GDM1 (cell line): Measurements from ENCODE around the gene BCL3.
"Not testable (repeated sequence)": the region's sequence is repeated elsewhere in the genome, so short reads cannot be mapped to it uniquely, and the experiment has no call there.

Source experiments
- DNase-seq: peaks from one replicate; lab custom pipeline; 2025; lab: John Stamatoyannopoulos, UW

The BCL3 gene

DNA sequence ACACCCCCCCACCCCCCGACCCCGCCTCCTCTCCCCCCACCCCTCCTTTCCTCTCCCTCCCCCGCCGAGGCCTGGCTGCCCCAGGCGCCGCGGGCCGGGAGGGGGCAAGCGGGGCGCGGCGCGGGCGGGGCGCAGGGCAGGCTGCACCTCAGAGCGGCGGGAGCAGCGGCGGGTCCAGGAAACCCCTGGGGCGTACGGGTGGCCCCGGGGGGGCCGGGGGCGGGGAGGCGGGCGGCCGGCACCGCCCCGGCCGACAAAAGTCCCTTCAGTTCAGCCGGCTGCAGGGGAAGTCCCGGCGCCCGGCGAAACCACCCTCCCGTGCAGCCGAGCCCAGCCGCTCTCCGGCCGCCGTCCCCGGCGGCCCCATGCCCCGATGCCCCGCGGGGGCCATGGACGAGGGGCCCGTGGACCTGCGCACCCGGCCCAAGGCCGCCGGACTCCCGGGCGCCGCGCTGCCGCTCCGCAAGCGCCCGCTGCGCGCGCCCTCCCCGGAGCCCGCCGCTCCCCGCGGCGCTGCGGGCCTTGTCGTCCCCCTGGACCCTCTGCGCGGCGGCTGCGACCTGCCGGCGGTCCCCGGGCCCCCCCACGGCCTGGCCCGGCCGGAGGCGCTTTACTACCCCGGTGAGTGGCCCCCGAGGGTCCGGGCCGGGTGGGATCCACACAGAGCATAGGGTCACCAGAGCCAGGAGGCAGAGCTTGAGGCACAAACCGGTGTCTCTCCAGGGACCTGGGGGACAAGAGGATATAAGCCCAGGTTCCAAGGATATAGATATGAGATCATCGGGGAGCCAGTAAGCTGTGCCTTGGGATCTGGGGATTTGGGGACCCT lies at the start of gene BCL3:
Gene BCL3, plus strand, starts transcription at position 283 of the 829 bp plus-strand sequence. Its CDS starts 83 bp downstream, at position 366.
- peak; percentile 82 for DNase-seq

DNA sequence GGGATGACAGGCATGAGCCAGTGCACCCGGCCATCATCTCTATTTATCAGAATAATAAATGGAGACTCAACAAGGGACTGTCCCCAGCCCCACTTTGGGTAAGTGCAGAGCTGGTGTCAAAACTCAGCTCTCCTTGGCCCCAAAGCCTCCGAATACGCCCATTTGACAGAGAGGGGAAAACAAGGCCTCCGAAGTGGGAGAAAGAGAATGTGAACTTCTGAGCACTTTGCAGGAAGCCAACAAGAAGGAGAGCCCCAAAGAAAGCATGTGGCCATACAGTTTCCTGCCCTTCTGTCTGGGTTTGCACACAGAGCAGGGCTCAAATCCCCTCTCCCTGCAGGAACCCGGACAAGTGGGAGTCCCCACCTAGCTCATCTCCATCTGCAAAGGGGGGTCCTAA lies 48.0 kb upstream of the BCL3 start:
- no peak for DNase-seq

DNA sequence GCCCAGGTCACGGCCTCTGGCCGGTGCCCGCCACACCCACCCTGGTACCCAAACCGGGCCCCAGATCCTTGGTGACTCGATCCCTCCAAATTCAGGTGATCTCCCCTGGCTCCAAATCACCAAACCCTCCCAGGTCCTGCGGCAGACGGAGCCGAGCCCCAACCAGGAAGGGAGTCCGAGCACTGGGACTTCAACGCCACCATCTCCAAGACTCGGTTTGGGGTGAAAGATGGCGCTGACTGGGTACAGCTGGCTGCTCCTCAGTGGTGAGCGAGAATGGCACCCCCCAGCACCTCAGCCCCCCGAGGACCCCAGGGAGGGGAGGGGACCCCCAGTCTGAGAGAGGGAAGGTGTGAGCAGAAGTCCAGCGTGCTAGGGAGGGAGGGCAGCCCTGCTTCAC lies 47.3 kb upstream of the BCL3 start:
- DNase-seq: no peak

- no peak for DNase-seq
Observed at GRCh38 chr19:44702551-44703176, 45.8 kb upstream of the BCL3 start.

DNA sequence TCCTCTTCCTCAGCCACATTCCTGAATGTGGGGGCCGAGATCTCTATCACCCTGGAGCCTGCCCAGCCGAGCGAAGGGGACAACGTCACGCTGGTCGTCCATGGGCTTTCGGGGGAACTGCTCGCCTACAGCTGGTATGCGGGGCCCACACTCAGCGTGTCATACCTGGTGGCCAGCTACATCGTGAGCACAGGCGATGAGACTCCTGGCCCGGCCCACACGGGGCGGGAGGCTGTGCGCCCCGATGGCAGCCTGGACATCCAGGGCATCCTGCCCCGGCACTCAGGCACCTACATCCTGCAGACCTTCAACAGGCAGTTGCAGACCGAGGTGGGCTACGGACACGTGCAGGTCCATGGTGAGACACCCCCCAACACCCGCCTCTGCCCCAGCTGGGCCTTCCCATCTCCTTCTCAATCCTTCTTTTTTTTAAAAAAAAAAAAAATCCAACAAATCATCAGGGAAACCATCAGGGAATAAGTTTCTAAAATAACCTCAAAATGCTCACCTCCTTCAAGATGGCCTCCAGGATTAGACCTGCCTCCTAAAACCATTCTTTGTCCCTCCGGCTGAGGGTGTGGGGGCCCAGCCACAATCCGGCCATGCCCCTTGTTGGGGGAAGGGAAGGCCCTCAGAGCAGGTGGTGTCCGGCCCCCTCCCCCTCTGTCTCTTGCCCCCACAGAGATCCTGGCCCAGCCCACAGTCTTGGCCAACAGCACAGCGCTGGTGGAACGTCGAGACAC lies 45.0 kb upstream of the BCL3 start:
- no peak for DNase-seq

GRCh38 chr19:44704982-44705381 lies 43.5 kb upstream of the BCL3 start:
- DNase-seq: no peak

DNA sequence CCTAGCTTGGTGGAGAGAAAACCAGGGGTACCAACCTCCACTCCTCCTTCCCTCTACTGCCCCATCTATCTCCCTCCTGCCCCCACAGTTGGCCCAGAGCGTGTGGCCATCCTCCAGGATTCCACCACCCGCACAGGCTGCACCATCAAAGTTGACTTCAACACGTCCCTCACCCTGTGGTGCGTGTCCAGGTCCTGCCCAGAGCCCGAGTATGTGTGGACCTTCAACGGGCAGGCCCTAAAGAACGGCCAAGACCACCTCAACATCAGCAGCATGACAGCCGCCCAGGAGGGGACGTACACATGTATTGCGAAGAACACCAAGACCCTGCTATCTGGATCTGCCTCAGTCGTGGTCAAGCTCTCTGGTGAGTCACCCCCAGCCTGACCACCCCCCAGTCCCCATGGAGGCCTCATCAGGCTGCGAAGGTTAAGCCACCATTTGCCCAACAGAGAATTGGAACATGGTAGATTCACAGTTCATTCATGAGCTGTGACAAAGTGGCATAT lies 43.0 kb upstream of the BCL3 start:
- no peak for DNase-seq

DNA sequence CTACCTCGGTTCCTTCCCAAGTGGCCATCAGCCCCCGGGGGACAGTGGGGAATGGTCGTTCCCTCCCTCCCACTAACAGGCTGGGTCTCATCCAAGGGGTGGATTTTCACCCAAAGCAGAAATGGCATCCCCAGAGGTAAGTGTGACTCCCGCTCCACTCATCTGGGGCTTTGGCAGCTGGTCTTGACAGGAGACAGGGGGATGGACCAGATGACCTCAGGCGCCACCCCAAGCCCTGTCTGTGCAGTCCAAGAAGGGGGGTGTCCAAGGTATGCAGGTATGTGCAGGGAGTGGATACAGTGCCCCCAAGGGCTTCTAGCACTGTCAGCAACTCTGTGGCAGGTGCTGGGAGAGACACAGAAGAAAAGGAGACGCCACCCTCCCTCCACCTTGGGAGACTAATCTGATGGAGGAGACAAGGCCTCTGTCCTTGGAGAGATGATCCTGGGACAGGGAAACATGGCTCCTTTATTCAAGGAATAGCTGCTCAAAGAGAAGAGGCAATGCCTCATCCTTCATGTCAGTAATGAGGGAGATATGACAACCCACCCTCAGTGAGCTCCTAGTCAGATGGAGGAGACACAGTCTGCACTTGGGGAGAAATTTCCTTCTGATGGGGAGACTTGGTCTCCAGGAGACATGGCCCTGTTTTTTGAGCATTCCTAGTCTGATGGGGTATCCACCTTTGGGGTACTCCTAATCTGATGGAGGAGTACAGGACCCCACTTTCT lies 41.8 kb upstream of the BCL3 start:
- DNase-seq: no peak

- no peak for DNase-seq
Observed at GRCh38 chr19:44707794-44708193, 40.7 kb upstream of the BCL3 start.

GRCh38 chr19:44708940-44709339 lies 39.6 kb upstream of the BCL3 start:
- DNase-seq: no peak

GRCh38 chr19:44709434-44710266 lies 38.9 kb upstream of the BCL3 start:
- DNase-seq: not testable (repeated sequence)

- DNase-seq: no peak
Observed at GRCh38 chr19:44710483-44710882, 38.0 kb upstream of the BCL3 start.

DNA sequence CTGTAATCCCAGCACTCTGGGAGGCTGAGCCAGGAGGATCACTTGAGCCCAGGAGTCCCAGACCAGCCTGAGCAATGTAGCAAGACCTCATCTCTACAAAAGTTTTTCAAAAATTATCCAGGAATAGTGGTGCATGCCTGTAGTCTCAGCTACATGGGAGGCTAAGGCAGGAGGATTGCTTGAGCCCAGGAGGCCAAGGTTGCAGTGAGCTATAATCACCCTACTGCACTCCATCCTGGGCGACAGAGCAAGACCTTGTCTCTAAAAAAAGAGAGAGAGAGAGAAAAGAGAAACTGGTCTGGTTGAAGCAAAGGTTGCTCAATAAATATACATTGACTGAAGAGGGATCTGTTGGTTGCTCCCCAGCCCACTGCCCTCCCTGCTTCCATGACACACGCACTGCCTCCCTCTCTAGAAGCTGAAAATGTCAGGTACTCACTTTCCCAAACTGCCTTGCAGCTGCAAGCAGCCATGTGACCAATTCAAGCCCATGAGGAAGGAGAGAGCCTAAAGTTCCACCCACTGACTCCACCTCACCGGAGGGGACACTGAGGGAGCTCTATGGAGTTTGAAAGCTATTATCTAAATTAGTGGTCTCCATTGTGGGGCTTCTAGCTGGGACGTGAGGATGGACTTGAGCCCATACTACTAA lies 35.5 kb upstream of the BCL3 start:
- no peak for DNase-seq

- no peak for DNase-seq
Observed at GRCh38 chr19:44714597-44715169, 33.8 kb upstream of the BCL3 start.

DNA sequence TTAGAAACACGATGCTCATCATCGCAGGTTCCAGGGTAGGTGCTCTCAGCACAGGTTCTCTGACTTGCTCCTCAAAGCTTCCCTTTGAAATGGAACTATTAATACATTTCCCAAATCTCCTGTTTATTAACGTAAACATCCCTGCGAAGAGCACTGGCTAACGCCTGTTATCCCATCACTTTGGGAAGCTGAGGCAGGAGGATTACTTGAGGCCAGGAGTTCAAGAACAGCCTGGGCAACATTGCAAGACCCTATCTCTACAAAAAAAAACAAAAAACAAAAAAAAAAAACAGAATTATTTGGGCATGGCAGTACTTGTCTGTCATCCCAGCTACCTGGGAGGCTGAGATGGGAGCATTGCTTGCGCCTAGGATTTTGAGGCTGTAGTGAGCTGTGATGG lies 30.9 kb upstream of the BCL3 start:
- no peak for DNase-seq

GRCh38 chr19:44718441-44719261 lies 29.9 kb upstream of the BCL3 start:
- peak; percentile 11 for DNase-seq

GRCh38 chr19:44719262-44719701 lies 29.2 kb upstream of the BCL3 start:
- DNase-seq: no peak

DNA sequence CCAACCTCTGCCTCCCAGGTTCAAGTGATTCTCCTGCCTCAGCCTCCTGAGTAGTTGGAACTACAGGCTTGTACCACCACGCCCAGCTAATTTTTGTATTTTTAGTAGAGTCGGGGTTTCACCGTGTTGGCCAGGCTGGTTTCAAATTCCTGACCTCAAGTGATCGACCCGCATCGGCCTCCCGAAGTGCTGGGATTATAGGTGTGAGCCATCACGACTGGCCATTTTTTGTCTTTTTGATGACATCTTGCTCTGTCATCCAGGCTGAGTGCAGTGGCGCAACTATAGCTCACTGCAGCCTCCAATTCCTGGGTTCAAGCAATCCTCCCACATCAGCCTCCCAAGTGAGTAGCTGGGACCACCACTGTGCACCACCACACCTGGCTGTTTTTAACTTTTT lies 28.1 kb upstream of the BCL3 start:
- not testable (repeated sequence) for DNase-seq

GRCh38 chr19:44720945-44721344 lies 27.6 kb upstream of the BCL3 start:
- no peak for DNase-seq
